Glutamatergic neuron (in vitro differentiated cells): ENCODE results near the gene AASDH. TPM values are rescaled to one million over a fixed set of nuclear protein-coding genes. Genes with fewer than 3 reads are reported as not detected.

ENCODE experiments used
- DNase-seq: peaks from one replicate; pipeline ENCODE4 v3.0.0; 2022
- H3K27ac Mint-ChIP-seq: one replicate; pipeline ENCODE4 v1.8.0; 2020; ENCODE audit warnings: mild to moderate bottlenecking, mixed read lengths, inconsistent platforms; ENCODE audit not compliant: unreplicated experiment
- H3K27me3 Mint-ChIP-seq: one replicate; pipeline ENCODE4 v1.8.0; 2020; ENCODE audit warnings: mild to moderate bottlenecking, moderate library complexity, mixed read lengths, inconsistent platforms; ENCODE audit not compliant: unreplicated experiment
- H3K36me3 Mint-ChIP-seq: one replicate; pipeline ENCODE4 v1.8.0; 2020; ENCODE audit warnings: mild to moderate bottlenecking, mixed read lengths, inconsistent platforms; ENCODE audit not compliant: unreplicated experiment
- H3K4me1 Mint-ChIP-seq: one replicate; pipeline ENCODE4 v1.8.0; 2020; ENCODE audit warnings: mild to moderate bottlenecking, low read depth, mixed read lengths, inconsistent platforms; ENCODE audit not compliant: unreplicated experiment
- H3K4me3 Mint-ChIP-seq: one replicate; pipeline ENCODE4 v1.8.0; 2020; ENCODE audit warnings: mild to moderate bottlenecking, mixed read lengths, inconsistent platforms; ENCODE audit not compliant: unreplicated experiment
- H3K9me3 Mint-ChIP-seq: one replicate; pipeline ENCODE4 v1.8.0; 2020; ENCODE audit warnings: mild to moderate bottlenecking, moderate library complexity, mixed read lengths, inconsistent platforms; ENCODE audit not compliant: unreplicated experiment
- CTCF ChIP-seq: fragments of 200-600 bp; sonication (generic); IDR thresholded peaks from one replicate; pipeline ENCODE4 v1.5.0; 2021; ENCODE audit not compliant: partially characterized antibody, unreplicated experiment
- total RNA-seq: library from RNA; stranded (reverse); fragmentation: NEBNext Ultra II Directional; extraction: Animal tissue kit (Norgen Biotek cat#: 25700); gene quantifications from one replicate; pipeline ENCODE4 v1.2.1, GENCODE V29; 2021; ENCODE audit not compliant: unreplicated experiment

The AASDH gene
- total RNA-seq, 1 donor from 2014 or later: 12.1 TPM

GRCh38 chr4:56430203-56430602, 42.9 kb upstream of the AASDH start:
- no peak for TF ChIP-seq CTCF
- Mint-ChIP-seq H3K9me3 (no peaks in the 10 kb centered on the region), H3K4me3 (no peak overlapping the region), H3K4me1 (peaks cover 9% of the 10 kb centered on the region), H3K36me3 (no peaks in the 10 kb centered on the region), H3K27ac (no peak overlapping the region), H3K27me3 (peaks cover 5% of the 10 kb centered on the region)
- DNase-seq: no peak

GRCh38 chr4:56427179-56427578, 39.9 kb upstream of the AASDH start:
- TF ChIP-seq CTCF: no peak
- no peak overlapping the region for H3K27ac Mint-ChIP-seq
- no peaks in the 10 kb centered on the region for H3K9me3 Mint-ChIP-seq
- DNase-seq: no peak
- H3K4me3 Mint-ChIP-seq: no peak overlapping the region
- no peaks in the 10 kb centered on the region for H3K36me3 Mint-ChIP-seq
- peaks cover 1% of the 10 kb centered on the region for H3K4me1 Mint-ChIP-seq
- H3K27me3 Mint-ChIP-seq: no peaks in the 10 kb centered on the region

- H3K36me3 Mint-ChIP-seq: no peaks in the 10 kb centered on the region
- no peaks in the 10 kb centered on the region for H3K27me3 Mint-ChIP-seq
- H3K4me1 Mint-ChIP-seq: no peaks in the 10 kb centered on the region
- H3K27ac Mint-ChIP-seq: no peak overlapping the region
- no peak overlapping the region for H3K4me3 Mint-ChIP-seq
- H3K9me3 Mint-ChIP-seq: peaks cover 1% of the 10 kb centered on the region
- no peak for DNase-seq
- TF ChIP-seq CTCF: no peak
Measured at GRCh38 chr4:56426273-56426672, 39.0 kb upstream of the AASDH start.

GRCh38 chr4:56425518-56425917, 38.2 kb upstream of the AASDH start:
- Mint-ChIP-seq H3K27me3 (no peaks in the 10 kb centered on the region), H3K4me1 (no peaks in the 10 kb centered on the region), H3K9me3 (peaks cover 1% of the 10 kb centered on the region), H3K4me3 (no peak overlapping the region), H3K36me3 (no peaks in the 10 kb centered on the region), H3K27ac (no peak overlapping the region)
- TF ChIP-seq CTCF: no peak
- no peak for DNase-seq

GRCh38 chr4:56424697-56425514, 37.6 kb upstream of the AASDH start:
- Mint-ChIP-seq H3K4me1 (no peaks in the 10 kb centered on the region), H3K36me3 (no peaks in the 10 kb centered on the region), H3K9me3 (peaks cover 1% of the 10 kb centered on the region), H3K27ac (no peak overlapping the region), H3K4me3 (no peak overlapping the region), H3K27me3 (no peaks in the 10 kb centered on the region)
- DNase-seq: no peak
- TF ChIP-seq CTCF: peak; percentile 78
